Mesenchymal stem cell (in vitro differentiated cells and primary cell): ENCODE data around the gene RAP2A.

ENCODE experiments used
- DNase-seq: peaks from one replicate; pipeline ENCODE4 v3.0.0-alpha.2; 2013
- H2AFZ ChIP-seq: one replicate; pipeline ENCODE4 v1.6.1; 2013; ENCODE audit warnings: low read depth, mild to moderate bottlenecking, control low read depth, inconsistent platforms, low read length, moderate library complexity
- H2AK5ac ChIP-seq: 2 replicates; pipeline ENCODE4 v1.6.1; 2013; ENCODE audit warnings: low read length, moderate library complexity, mild to moderate bottlenecking, inconsistent platforms; ENCODE audit not compliant: severe bottlenecking
- H2BK120ac ChIP-seq: one replicate; pipeline ENCODE4 v1.6.1; 2013; ENCODE audit warnings: low read depth, mild to moderate bottlenecking, inconsistent platforms, low read length, moderate library complexity
- H2BK12ac ChIP-seq, 2 experiments: one replicate each; pipeline ENCODE4 v1.6.1; 2013; ENCODE audit warnings: inconsistent platforms in 2 of 2, low read length in 2 of 2, mild to moderate bottlenecking in 2 of 2, moderate library complexity in 2 of 2, control low read depth in 1 of 2
- H2BK15ac ChIP-seq: one replicate; pipeline ENCODE4 v1.6.1; 2013; ENCODE audit warnings: mild to moderate bottlenecking, low read depth, inconsistent platforms; ENCODE audit not compliant: poor library complexity, severe bottlenecking
- H2BK5ac ChIP-seq: 2 replicates; pipeline ENCODE4 v1.6.1; 2013; ENCODE audit warnings: low read depth, mild to moderate bottlenecking, low read length, control low read depth, inconsistent platforms; ENCODE audit not compliant: poor library complexity, severe bottlenecking
- H3K14ac ChIP-seq, 2 experiments: one replicate each; pipeline ENCODE4 v1.6.1; 2013; ENCODE audit warnings: inconsistent platforms in 2 of 2, low read length in 2 of 2, control low read depth in 1 of 2, mild to moderate bottlenecking in 1 of 2, moderate library complexity in 1 of 2
- H3K18ac ChIP-seq, 2 experiments: one replicate each; pipeline ENCODE4 v1.6.1; 2013; ENCODE audit warnings: inconsistent platforms in 2 of 2, low read length in 2 of 2, control low read depth in 1 of 2, low read depth in 1 of 2, mild to moderate bottlenecking in 1 of 2
- H3K23ac ChIP-seq, 2 experiments: one replicate each; pipeline ENCODE4 v1.6.1; 2013; ENCODE audit warnings: inconsistent platforms in 2 of 2, low read length in 2 of 2, mild to moderate bottlenecking in 2 of 2, moderate library complexity in 2 of 2, control low read depth in 1 of 2
- H3K27ac ChIP-seq: 2 replicates; pipeline ENCODE4 v1.5.1; 2013; ENCODE audit warnings: mild to moderate bottlenecking, moderate library complexity, low read length, control low read depth, inconsistent platforms; ENCODE audit not compliant: poor library complexity, severe bottlenecking
- H3K27me3 ChIP-seq, 2 experiments: 2 replicates each; pipeline versions ENCODE4 v1.6.1 to v1.7.0; 2013; ENCODE audit warnings: low read length in 2 of 2, mild to moderate bottlenecking in 2 of 2, moderate library complexity in 2 of 2, control low read depth in 1 of 2, inconsistent platforms in 1 of 2; ENCODE audit not compliant: control insufficient read depth in 1 of 2, insufficient read depth in 1 of 2
- H3K36me3 ChIP-seq, 2 experiments: 2 replicates each; pipeline versions ENCODE4 v1.6.1 to v1.7.0; 2013; ENCODE audit warnings: low read length in 2 of 2, control low read depth in 1 of 2, inconsistent platforms in 1 of 2, low read depth in 1 of 2, mild to moderate bottlenecking in 1 of 2; ENCODE audit not compliant: insufficient read depth in 2 of 2, control insufficient read depth in 1 of 2
- H3K4ac ChIP-seq, 2 experiments: one replicate each; pipeline ENCODE4 v1.6.1; 2013; ENCODE audit warnings: inconsistent platforms in 2 of 2, low read length in 2 of 2, mild to moderate bottlenecking in 2 of 2, moderate library complexity in 2 of 2, control low read depth in 1 of 2, low read depth in 1 of 2
- H3K4me1 ChIP-seq: 2 replicates; pipeline ENCODE4 v1.6.1; 2013; ENCODE audit warnings: low read depth, low read length, control low read depth; ENCODE audit not compliant: control insufficient read depth, insufficient read depth
- H3K4me2 ChIP-seq: 2 replicates; pipeline ENCODE4 v1.6.1; 2013; ENCODE audit warnings: low read length, mild to moderate bottlenecking, inconsistent platforms; ENCODE audit not compliant: poor library complexity, severe bottlenecking
- H3K4me3 ChIP-seq, 2 experiments: 2 replicates each; pipeline versions ENCODE4 v1.5.1 to v1.7.0; 2013; ENCODE audit warnings: low read length in 2 of 2, mild to moderate bottlenecking in 2 of 2, control low read depth in 1 of 2, low read depth in 1 of 2; ENCODE audit not compliant: insufficient read depth in 1 of 2
- H3K79me1 ChIP-seq: replicated peaks from 2 replicates; pipeline ENCODE4 v1.6.1; 2013; ENCODE audit warnings: mild to moderate bottlenecking, control low read depth, low read length, inconsistent platforms; ENCODE audit not compliant: poor library complexity, severe bottlenecking
- H3K9ac ChIP-seq: 2 replicates; pipeline ENCODE4 v1.7.0; 2013; ENCODE audit warnings: mild to moderate bottlenecking, low read length, moderate library complexity
- H3K9me3 ChIP-seq: 2 replicates; pipeline ENCODE4 v1.7.0; 2013; ENCODE audit warnings: mild to moderate bottlenecking, low read length; ENCODE audit not compliant: control insufficient read depth
- H4K8ac ChIP-seq: one replicate; pipeline ENCODE4 v1.6.1; 2013; ENCODE audit warnings: inconsistent platforms, mild to moderate bottlenecking, low read length, moderate library complexity
- H4K91ac ChIP-seq: one replicate; pipeline ENCODE4 v1.6.1; 2013; ENCODE audit warnings: mild to moderate bottlenecking, low read length, inconsistent platforms
- WGBS: methylation state at CpG from one replicate; pipeline ENCODE4 v1.1.7; 2013; ENCODE audit warnings: mixed read lengths; 5-methylcytosine and 5-hydroxymethylcytosine counted together

RAP2A gene

GRCh38 chr13:97466722-97467121 lies 32.8 kb downstream of the RAP2A start:
- Histone ChIP-seq H2BK120ac (no peak overlapping the region), H3K4me1 (peaks cover 3% of the 10 kb centered on the region), H2BK12ac (no peak overlapping the region), H2BK15ac (no peak overlapping the region), H3K79me1 (peaks cover 8% of the 10 kb centered on the region), H3K27ac (no peak overlapping the region), H3K18ac (no peak overlapping the region), H2AK5ac (no peak overlapping the region), H3K14ac (no peak overlapping the region), H3K9me3 (no peaks in the 10 kb centered on the region), H3K4ac (no peak overlapping the region), H4K8ac (no peak overlapping the region), H3K4me3 (no peak overlapping the region), H2BK5ac (no peak overlapping the region), H3K9ac (no peak overlapping the region), H3K4me2 (no peak overlapping the region), H4K91ac (no peak overlapping the region), H3K36me3 (peaks cover 4 to 19% of the 10 kb centered on the region in 2 experiments), H2AFZ (no peak overlapping the region), H3K27me3 (no peaks in the 10 kb centered on the region), H3K23ac (no peak overlapping the region)
- no peak for DNase-seq
- 100% methylated on average over 1 of the region's 3 CpGs for WGBS

- H3K27me3 ChIP-seq: no peaks in the 10 kb centered on the region
- H3K4me3 ChIP-seq: no peak overlapping the region
- peaks cover 3% of the 10 kb centered on the region for H3K4me1 ChIP-seq
- no peak overlapping the region for H2BK12ac ChIP-seq
- no peak overlapping the region for H3K14ac ChIP-seq
- H3K79me1 ChIP-seq: peaks cover 8% of the 10 kb centered on the region
- H4K91ac ChIP-seq: no peak overlapping the region
- H3K4ac ChIP-seq: no peak overlapping the region
- H3K4me2 ChIP-seq: no peak overlapping the region
- H4K8ac ChIP-seq: no peak overlapping the region
- H3K9me3 ChIP-seq: no peaks in the 10 kb centered on the region
- H2BK15ac ChIP-seq: no peak overlapping the region
- H2BK5ac ChIP-seq: no peak overlapping the region
- no peak overlapping the region for H2BK120ac ChIP-seq
- no peak overlapping the region for H2AK5ac ChIP-seq
- no peak overlapping the region for H3K27ac ChIP-seq
- no peak overlapping the region for H3K23ac ChIP-seq
- 77% methylated on average over 3 of the region's 3 CpGs for WGBS
- no peak overlapping the region for H2AFZ ChIP-seq
- H3K18ac ChIP-seq: no peak overlapping the region
- no peak overlapping the region for H3K9ac ChIP-seq
- peaks cover 4 to 19% of the 10 kb centered on the region in 2 experiments for H3K36me3 ChIP-seq
- DNase-seq: peak; percentile 21
These were observed 34.4 kb downstream of the RAP2A start for GRCh38 chr13:97468331-97468730.

- Histone ChIP-seq H3K9me3 (no peaks in the 10 kb centered on the region), H2BK120ac (no peak overlapping the region), H2BK12ac (no peak overlapping the region), H2BK15ac (no peak overlapping the region), H3K18ac (peak overlapping the region in 1 of 2 experiments; percentile 37), H2BK5ac (no peak overlapping the region), H3K14ac (no peak overlapping the region), H3K4me3 (no peak overlapping the region), H2AK5ac (no peak overlapping the region), H4K8ac (no peak overlapping the region), H3K4me1 (no peaks in the 10 kb centered on the region), H3K23ac (no peak overlapping the region), H3K36me3 (no peaks in the 10 kb centered on the region), H3K4ac (no peak overlapping the region), H2AFZ (no peak overlapping the region), H3K9ac (no peak overlapping the region), H3K79me1 (peaks cover 2% of the 10 kb centered on the region), H3K4me2 (no peak overlapping the region), H3K27ac (no peak overlapping the region), H4K91ac (no peak overlapping the region), H3K27me3 (no peaks in the 10 kb centered on the region)
- DNase-seq: peak; percentile 71
- 5% methylated on average over 1 of the region's 1 CpG for WGBS
These were observed 37.7 kb downstream of the RAP2A start for GRCh38 chr13:97471711-97472110.

GRCh38 chr13:97474349-97474980 lies 40.5 kb downstream of the RAP2A start:
- Histone ChIP-seq H3K9ac (no peak overlapping the region), H3K27ac (no peak overlapping the region), H2BK15ac (no peak overlapping the region), H3K79me1 (no peaks in the 10 kb centered on the region), H2BK5ac (no peak overlapping the region), H3K4me3 (no peak overlapping the region), H2BK12ac (no peak overlapping the region), H3K27me3 (no peaks in the 10 kb centered on the region), H3K18ac (peak overlapping the region; percentile 60 to 82), H3K36me3 (no peaks in the 10 kb centered on the region), H4K8ac (peak overlapping the region; percentile 55), H2AK5ac (no peak overlapping the region), H3K9me3 (no peaks in the 10 kb centered on the region), H3K14ac (no peak overlapping the region), H3K4me1 (no peaks in the 10 kb centered on the region), H4K91ac (no peak overlapping the region), H2AFZ (no peak overlapping the region), H3K4me2 (no peak overlapping the region), H3K23ac (no peak overlapping the region), H3K4ac (peak overlapping the region; percentile 13 to 24), H2BK120ac (no peak overlapping the region)
- peak; percentile 61 for DNase-seq
- WGBS: 57% methylated on average over 6 of the region's 6 CpGs
